ENCODE measurements around the gene ACADS.
A peak's percentile ranks its signal among the peaks of the same experiment; 100 is the strongest.

ACADS gene

DNA sequence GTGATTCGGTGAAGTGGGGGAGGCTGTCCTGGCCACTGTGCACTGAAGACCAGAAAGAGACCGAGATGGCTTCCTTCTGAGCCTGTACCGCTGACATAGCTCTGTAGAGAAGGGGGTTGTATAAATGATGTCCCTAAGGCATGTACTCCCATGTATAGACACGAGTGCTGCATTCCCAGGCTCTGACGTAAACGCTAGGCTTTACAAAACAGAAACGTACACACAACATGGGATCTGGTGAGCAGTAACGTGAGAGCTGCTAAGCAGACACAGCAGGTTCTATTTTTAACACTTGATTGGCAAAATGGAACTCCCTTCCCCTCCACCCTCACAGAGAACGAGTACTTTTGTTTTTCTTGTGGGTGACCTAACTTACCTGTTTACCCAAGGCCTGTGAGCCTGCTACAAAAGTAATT, 35.9 kb downstream of the ACADS start:
- H3K4me1 ChIP-seq (ENCODE audit: control insufficient read depth, insufficient read depth, low read length): peaks cover 3% of the 10 kb centered on the region; the same call in 1 of the 2 replicates
- no peak overlapping the region for H3K4me3 ChIP-seq (ENCODE audit: low read depth, low read length)
- TF ChIP-seq ZNF48 (tag by site-specific recombination; IDR thresholded peaks at IDR 0.05) (no peak), ZNF416 (tag by site-specific recombination; IDR thresholded peaks at IDR 0.05) (no peak), WT1 (tag by site-specific recombination; IDR thresholded peaks at IDR 0.05) (peak; percentile 94), ZNF426 (tag by site-specific recombination; IDR thresholded peaks at IDR 0.05) (no peak), ZNF677 (tag by site-specific recombination; IDR thresholded peaks at IDR 0.05) (no peak), ZNF140 (tag by site-specific recombination; IDR thresholded peaks at IDR 0.05) (no peak)
- TF ChIP-seq, protein P1, sequence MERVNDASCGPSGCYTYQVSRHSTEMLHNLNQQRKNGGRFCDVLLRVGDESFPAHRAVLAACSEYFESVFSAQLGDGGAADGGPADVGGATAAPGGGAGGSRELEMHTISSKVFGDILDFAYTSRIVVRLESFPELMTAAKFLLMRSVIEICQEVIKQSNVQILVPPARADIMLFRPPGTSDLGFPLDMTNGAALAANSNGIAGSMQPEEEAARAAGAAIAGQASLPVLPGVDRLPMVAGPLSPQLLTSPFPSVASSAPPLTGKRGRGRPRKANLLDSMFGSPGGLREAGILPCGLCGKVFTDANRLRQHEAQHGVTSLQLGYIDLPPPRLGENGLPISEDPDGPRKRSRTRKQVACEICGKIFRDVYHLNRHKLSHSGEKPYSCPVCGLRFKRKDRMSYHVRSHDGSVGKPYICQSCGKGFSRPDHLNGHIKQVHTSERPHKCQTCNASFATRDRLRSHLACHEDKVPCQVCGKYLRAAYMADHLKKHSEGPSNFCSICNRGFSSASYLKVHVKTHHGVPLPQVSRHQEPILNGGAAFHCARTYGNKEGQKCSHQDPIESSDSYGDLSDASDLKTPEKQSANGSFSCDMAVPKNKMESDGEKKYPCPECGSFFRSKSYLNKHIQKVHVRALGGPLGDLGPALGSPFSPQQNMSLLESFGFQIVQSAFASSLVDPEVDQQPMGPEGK (tag by site-specific recombination; IDR thresholded peaks at IDR 0.05): 0 out of 2 replicates have a peak, but pooled peaks have one; percentile 23
- CTCF ChIA-PET: no interaction called here
- H3K27ac ChIP-seq (ENCODE audit: extremely low read depth, low read depth, low read length): peak overlapping the region; percentile 24; the same call in 1 of the 2 replicates
- POLR2A ChIA-PET: no interaction called here
- H3K9me3 ChIP-seq (ENCODE audit: control insufficient read depth, insufficient read depth, low read depth, low read length): no peaks in the 10 kb centered on the region
- peaks cover 4 to 51% of the 10 kb centered on the region in 2 experiments; a peak in 2 of 3 replicates for H3K36me3 ChIP-seq (ENCODE audit: control insufficient read depth in 2 of 2, insufficient read depth in 1 of 2, low read length in 2 of 2)

DNA sequence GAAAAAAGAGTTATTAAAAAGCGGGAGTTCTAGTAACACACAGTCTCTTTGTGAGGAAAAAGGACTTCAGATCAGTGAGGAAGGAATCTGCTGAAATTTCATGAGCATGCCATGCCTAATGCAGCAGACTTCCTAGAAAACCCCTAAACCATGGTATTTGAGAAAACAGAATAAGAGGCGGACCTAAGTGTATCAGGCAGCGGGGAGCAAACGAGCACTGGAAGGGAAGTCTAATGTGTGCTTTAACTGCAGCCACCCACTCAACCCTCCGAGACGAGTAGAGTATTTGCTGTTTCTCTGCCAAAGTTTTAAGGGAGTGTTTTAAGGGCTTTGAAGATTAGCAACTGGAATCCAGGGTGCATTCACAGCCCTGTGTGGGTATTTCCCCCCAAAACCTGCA, 36.5 kb downstream of the ACADS start:
- Histone ChIP-seq H3K4me3 (ENCODE audit: low read depth, low read length) (no peak overlapping the region), H3K4me1 (ENCODE audit: control insufficient read depth, insufficient read depth, low read length) (peaks cover 3% of the 10 kb centered on the region; the same call in 1 of the 2 replicates), H3K9me3 (ENCODE audit: control insufficient read depth, insufficient read depth, low read depth, low read length) (no peaks in the 10 kb centered on the region), H3K36me3 (ENCODE audit: control insufficient read depth in 2 of 2, insufficient read depth in 1 of 2, low read length in 2 of 2) (peaks cover 4 to 57% of the 10 kb centered on the region in 2 experiments; a peak in 2 of 3 replicates), H3K27ac (ENCODE audit: extremely low read depth, low read depth, low read length) (peak overlapping the region; percentile 24; the same call in 1 of the 2 replicates)
- TF ChIP-seq ZNF548 (tag by site-specific recombination; IDR thresholded peaks at IDR 0.05): no peak
- TF ChIP-seq, protein P2, sequence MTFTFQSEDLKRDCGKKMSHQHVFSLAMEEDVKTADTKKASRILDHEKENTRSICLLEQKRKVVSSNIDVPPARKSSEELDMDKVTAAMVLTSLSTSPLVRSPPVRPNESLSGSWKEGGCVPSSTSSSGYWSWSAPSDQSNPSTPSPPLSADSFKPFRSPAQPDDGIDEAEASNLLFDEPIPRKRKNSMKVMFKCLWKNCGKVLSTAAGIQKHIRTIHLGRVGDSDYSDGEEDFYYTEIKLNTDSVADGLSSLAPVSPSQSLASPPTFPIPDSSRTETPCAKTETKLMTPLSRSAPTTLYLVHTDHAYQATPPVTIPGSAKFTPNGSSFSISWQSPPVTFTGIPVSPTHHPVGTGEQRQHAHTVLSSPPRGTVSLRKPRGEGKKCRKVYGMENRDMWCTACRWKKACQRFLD (tag by site-specific recombination; IDR thresholded peaks at IDR 0.05): no peak
- TF ChIP-seq ZNF302 (tag by site-specific recombination; IDR thresholded peaks at IDR 0.05; ENCODE audit: low read depth): no peak
- TF ChIP-seq ZFHX2 (tag by site-specific recombination; conservative IDR thresholded peaks at IDR 0.05): 0 out of 2 replicates have a peak, but pooled peaks have one; percentile 23
- TF ChIP-seq WT1 (tag by site-specific recombination; IDR thresholded peaks at IDR 0.05): 0 out of 2 replicates have a peak, but pooled peaks have one; percentile 8
- TF ChIP-seq ZNF416 (tag by site-specific recombination; IDR thresholded peaks at IDR 0.05): no peak
- TF ChIP-seq KLF7 (tag by site-specific recombination; IDR thresholded peaks at IDR 0.05; ENCODE audit: borderline replicate concordance): no peak
- TF ChIP-seq ZEB2 (tag by site-specific recombination; IDR thresholded peaks at IDR 0.05): no peak
- CTCF ChIA-PET: no interaction called here
- POLR2A ChIA-PET: no interaction called here

DNA sequence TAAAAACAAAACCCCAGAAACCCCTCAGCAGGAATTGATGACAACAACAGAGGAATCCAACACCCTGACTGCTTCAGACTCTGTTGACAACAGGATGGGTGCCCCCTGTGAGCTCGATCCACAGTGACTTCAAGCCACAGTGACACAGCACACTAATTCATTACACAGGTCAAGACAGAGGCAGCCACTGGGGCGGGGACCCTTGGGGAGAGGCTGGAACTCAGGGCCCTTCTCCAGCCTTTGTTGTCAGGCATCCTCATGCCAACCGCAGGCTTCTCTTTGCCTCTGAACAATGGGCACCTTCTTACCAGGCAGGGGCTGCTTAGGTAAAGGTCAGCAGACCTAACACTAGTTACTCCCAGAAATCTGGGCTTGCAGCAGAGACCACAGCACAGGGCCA, 37.6 kb downstream of the ACADS start:
- ChIA-PET POLR2A (no interaction called here), CTCF (interaction anchor here (0.6 to 0.7 kb wide), 2 partner anchors 13 to 176 kb away, joined by 3 to 4 read pairs; no protein-coding TSS in a partner anchor)
- H3K4me1 ChIP-seq (ENCODE audit: control insufficient read depth, insufficient read depth, low read length): peaks cover 3% of the 10 kb centered on the region; the same call in 1 of the 2 replicates
- no peak for TF ChIP-seq SP3 (tag by site-specific recombination; IDR thresholded peaks at IDR 0.05)
- TF ChIP-seq ZNF571 (tag by site-specific recombination; IDR thresholded peaks at IDR 0.05): no peak
- TF ChIP-seq ZNF623 (tag by site-specific recombination; IDR thresholded peaks at IDR 0.05): no peak
- TF ChIP-seq ZIC2 (tag by site-specific recombination; IDR thresholded peaks at IDR 0.05): peak; percentile 17; the same call in 1 of the 2 replicates
- H3K36me3 ChIP-seq (ENCODE audit: control insufficient read depth in 2 of 2, insufficient read depth in 1 of 2, low read length in 2 of 2): peaks cover 4 to 68% of the 10 kb centered on the region in 2 experiments; a peak in 2 of 3 replicates
- H3K4me3 ChIP-seq (ENCODE audit: low read depth, low read length): no peak overlapping the region
- H3K27ac ChIP-seq (ENCODE audit: extremely low read depth, low read depth, low read length): no peak overlapping the region
- no peaks in the 10 kb centered on the region for H3K9me3 ChIP-seq (ENCODE audit: control insufficient read depth, insufficient read depth, low read depth, low read length)

Data from HEK293 (cell line).